Muscle of arm (tissue), 12 donors: ENCODE measurements around the gene ZNF436. TPM values are rescaled to one million over a fixed set of nuclear protein-coding genes. Genes with fewer than 3 reads are reported as not detected.
"Not testable (repeated sequence)": the region's sequence is repeated elsewhere in the genome, so short reads cannot be mapped to it uniquely, and the experiment has no call there.

ENCODE experiments used
- DNase-seq: peaks from one replicate; pipeline ENCODE4 v3.0.0-alpha.2; 2013
- polyA plus RNA-seq, 12 donors: library from polyadenylated mRNA; unstranded; fragments of 120-200 nt; gene quantifications; one replicate each; pipeline ENCODE4 v1.2.1, GENCODE V29; 2013; ENCODE audit not compliant: insufficient read length in 12 of 12

ZNF436 gene
- polyA plus RNA-seq, 12 donors = 37.4 to 55.5 (median 48.8) TPM; not detected in 1

- peak; percentile 86 for DNase-seq
These were observed 25.0 kb upstream of the ZNF436 start for GRCh38 chr1:23394684-23395083.

- no peak for DNase-seq
These were observed 24.5 kb upstream of the ZNF436 start for GRCh38 chr1:23394181-23394580.

GRCh38 chr1:23393706-23394105 is 24.1 kb upstream of the ZNF436 start:
- DNase-seq = no peak

- DNase-seq = no peak
These were observed 22.7 kb upstream of the ZNF436 start for GRCh38 chr1:23392125-23392855.

- no peak for DNase-seq
These were observed 20.2 kb upstream of the ZNF436 start for GRCh38 chr1:23389837-23390321.

GRCh38 chr1:23387494-23387893 is 17.9 kb upstream of the ZNF436 start:
- no peak for DNase-seq

- DNase-seq = no peak
These were observed 15.5 kb upstream of the ZNF436 start for GRCh38 chr1:23385119-23385621.

- DNase-seq = no peak
These were observed 14.8 kb upstream of the ZNF436 start for GRCh38 chr1:23384312-23385058.

- no peak for DNase-seq
These were observed 14.1 kb upstream of the ZNF436 start for GRCh38 chr1:23383577-23384311.

GRCh38 chr1:23381233-23381885 is 11.7 kb upstream of the ZNF436 start:
- no peak for DNase-seq

- DNase-seq = no peak
These were observed 11.1 kb upstream of the ZNF436 start for GRCh38 chr1:23380719-23381118.

GRCh38 chr1:23380236-23380635 is 10.6 kb upstream of the ZNF436 start:
- not testable (repeated sequence) for DNase-seq

- no peak for DNase-seq
These were observed 7.5 kb upstream of the ZNF436 start for GRCh38 chr1:23376890-23377811.

GRCh38 chr1:23374079-23374735 is 4.6 kb upstream of the ZNF436 start:
- not testable (repeated sequence) for DNase-seq

- no peak for DNase-seq
These were observed 2.6 kb upstream of the ZNF436 start for GRCh38 chr1:23371987-23372880.

GRCh38 chr1:23370709-23371584 is 1.3 kb upstream of the ZNF436 start:
- peak; percentile 56 for DNase-seq

- DNase-seq = no peak
These were observed 683 bp upstream of the ZNF436 start for GRCh38 chr1:23370330-23370708.
